Measurements from ENCODE around the gene POLL. TPM values are rescaled to one million over a fixed set of nuclear protein-coding genes. Genes with fewer than 3 reads are reported as not detected.

The POLL gene
- total RNA-seq, 1 experiment from 2014 or later = 40.7 TPM

DNA sequence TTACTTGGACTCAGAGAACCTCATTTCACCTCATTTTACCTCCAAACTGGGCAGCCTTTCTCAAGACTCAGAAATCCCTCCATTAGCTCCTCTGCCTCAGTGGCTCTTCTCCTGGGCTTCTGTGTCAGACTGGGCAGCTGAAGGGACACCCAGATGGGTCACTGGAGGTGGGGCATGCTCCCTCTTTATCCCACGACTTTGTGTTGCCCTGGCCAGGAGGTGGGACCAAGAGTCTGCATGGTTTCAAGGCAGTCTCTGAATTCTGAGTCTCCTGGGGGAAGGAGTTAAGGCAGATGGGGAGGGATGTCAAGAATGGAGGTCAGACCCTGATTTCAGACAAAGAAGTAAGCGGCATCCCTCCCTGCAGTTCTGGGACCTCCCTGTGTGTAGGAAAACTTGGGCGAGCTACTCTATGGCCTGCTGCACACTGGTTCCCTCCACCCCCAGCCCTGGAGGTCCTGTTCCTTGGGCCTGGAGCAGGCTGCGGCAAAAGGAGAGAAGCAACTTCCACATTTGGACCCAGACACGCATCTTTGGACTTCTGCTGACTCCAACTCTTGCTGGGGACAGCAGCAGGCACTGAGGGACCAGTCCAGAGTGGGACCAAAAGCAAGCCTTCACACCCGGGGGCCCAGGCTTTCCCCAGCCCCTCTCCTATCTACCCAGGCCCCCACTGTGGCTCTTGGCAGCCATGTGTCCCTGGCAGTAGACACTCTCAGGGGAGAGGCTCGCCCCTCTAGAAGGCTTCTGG, 10.8 kb downstream of the POLL start:
- Mint-ChIP-seq H3K27me3 (ENCODE audit: insufficient read depth, unreplicated experiment) (no peaks in the 10 kb centered on the region), H3K4me3 (ENCODE audit: unreplicated experiment) (no peak overlapping the region), H3K27ac (ENCODE audit: low read depth, unreplicated experiment) (no peak overlapping the region), H3K36me3 (ENCODE audit: insufficient read depth, unreplicated experiment) (peaks cover 35% of the 10 kb centered on the region), H3K9me3 (ENCODE audit: unreplicated experiment) (no peaks in the 10 kb centered on the region), H3K4me1 (ENCODE audit: insufficient read depth, unreplicated experiment) (no peaks in the 10 kb centered on the region)
- intact Hi-C loops (cut with micrococcal nuclease) = no loop called here
- CTCF ChIA-PET = interaction anchor here (0.6 to 1.1 kb wide), 3 partner anchors 25 to 129 kb away, joined by 3 read pairs; no protein-coding TSS in a partner anchor
- DNase-seq (ENCODE audit: unreplicated experiment) = no peak
- no TSS peak for BruUV-seq (replicated peaks)
- TF ChIP-seq, protein P1, sequence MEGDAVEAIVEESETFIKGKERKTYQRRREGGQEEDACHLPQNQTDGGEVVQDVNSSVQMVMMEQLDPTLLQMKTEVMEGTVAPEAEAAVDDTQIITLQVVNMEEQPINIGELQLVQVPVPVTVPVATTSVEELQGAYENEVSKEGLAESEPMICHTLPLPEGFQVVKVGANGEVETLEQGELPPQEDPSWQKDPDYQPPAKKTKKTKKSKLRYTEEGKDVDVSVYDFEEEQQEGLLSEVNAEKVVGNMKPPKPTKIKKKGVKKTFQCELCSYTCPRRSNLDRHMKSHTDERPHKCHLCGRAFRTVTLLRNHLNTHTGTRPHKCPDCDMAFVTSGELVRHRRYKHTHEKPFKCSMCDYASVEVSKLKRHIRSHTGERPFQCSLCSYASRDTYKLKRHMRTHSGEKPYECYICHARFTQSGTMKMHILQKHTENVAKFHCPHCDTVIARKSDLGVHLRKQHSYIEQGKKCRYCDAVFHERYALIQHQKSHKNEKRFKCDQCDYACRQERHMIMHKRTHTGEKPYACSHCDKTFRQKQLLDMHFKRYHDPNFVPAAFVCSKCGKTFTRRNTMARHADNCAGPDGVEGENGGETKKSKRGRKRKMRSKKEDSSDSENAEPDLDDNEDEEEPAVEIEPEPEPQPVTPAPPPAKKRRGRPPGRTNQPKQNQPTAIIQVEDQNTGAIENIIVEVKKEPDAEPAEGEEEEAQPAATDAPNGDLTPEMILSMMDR (IDR thresholded peaks at IDR 0.05; ENCODE audit: unreplicated experiment) = no peak
- POLR2A ChIA-PET = interaction anchor here (0.7 to 1.2 kb wide), 4 partner anchors 8 to 127 kb away, joined by 3 to 5 read pairs (median 3); partner anchors contain the start of genes DPCD and POLL

DNA sequence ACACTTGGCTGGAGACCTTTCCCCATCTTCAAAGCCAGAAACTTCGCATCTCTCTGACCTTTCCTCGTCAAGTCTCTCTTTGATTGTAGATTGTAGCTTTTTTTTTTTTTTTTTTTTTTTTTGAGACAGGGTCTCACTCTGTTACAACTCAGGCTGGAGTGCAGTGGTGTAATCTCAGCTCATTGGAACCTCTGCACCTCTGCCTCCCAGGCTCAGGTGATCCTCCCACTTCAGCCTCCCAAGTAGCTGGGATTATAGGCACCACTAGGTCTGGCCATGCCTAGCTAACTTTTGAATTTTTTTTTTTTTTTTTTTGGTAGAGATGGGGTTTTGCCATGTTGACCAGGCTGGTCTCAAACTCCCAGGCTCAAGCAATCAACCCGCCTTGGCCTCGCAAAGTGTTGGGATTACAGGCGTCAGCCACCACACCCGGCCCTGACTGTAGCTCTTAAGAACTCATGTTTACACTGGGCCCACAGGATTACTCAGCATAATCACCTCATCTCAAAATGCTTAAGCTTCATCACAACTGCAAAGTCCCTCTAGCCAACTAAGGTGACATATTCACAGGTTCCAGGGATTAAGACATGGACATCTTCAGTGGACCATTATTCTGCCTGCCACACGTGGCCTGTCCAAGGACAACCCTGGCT, 11.7 kb downstream of the POLL start:
- POLR2A ChIA-PET = interaction anchor here (1.2 to 2.1 kb wide), 2 partner anchors 9 to 12 kb away, joined by 3 to 13 read pairs; partner anchors contain the start of genes DPCD and POLL
- TF ChIP-seq, protein P1 (IDR thresholded peaks at IDR 0.05; ENCODE audit: unreplicated experiment) = no peak
- Mint-ChIP-seq H3K4me3 (ENCODE audit: unreplicated experiment) (no peak overlapping the region), H3K9me3 (ENCODE audit: unreplicated experiment) (no peaks in the 10 kb centered on the region), H3K27ac (ENCODE audit: low read depth, unreplicated experiment) (no peak overlapping the region), H3K36me3 (ENCODE audit: insufficient read depth, unreplicated experiment) (peaks cover 30% of the 10 kb centered on the region), H3K4me1 (ENCODE audit: insufficient read depth, unreplicated experiment) (no peaks in the 10 kb centered on the region), H3K27me3 (ENCODE audit: insufficient read depth, unreplicated experiment) (no peaks in the 10 kb centered on the region)
- BruUV-seq (replicated peaks) = no TSS peak
- CTCF ChIA-PET = interaction anchor here (0.5 to 1.9 kb wide), 4 partner anchors 26 to 851 kb away, joined by 3 to 9 read pairs (median 3); no protein-coding TSS in a partner anchor
- DNase-seq (ENCODE audit: unreplicated experiment) = no peak
- intact Hi-C loops (cut with micrococcal nuclease) = no loop called here

DNA sequence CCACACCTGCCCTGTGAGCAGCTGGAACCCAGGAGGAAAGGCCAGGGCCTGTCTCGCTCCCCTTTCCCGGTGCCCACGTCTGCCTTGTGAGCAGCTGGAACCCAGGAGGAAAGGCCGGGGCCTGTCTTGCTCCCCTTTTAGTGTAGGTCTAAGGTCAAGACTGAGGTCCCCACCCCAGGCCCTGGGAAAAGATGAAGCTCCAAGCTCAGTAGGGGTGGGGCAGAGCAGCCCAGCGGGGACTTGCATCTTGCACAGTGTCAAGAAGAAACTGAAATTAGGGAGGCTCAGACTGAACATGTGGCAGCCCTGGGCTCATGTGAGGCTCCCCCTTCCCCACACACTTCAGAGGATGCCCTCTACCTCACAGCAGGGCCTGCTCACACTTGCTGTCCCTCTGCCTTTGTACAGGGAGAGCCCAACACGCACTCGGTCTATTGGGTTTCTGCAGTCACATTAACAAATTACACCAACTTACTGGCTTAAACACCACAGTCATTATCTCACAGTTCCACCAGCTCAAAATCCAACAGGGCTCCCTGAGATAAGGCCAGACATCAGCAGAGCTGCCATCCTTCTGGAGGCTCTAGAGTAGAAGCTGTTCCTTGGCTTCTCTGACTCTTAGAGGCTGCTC, 12.4 kb downstream of the POLL start:
- intact Hi-C loops (cut with micrococcal nuclease) = no loop called here
- POLR2A ChIA-PET = interaction anchor here (2.1 kb wide), 1 partner anchor 13 kb away, joined by 13 read pairs; the partner anchor contains the start of genes DPCD and POLL
- CTCF ChIA-PET = interaction anchor here (0.6 to 1.9 kb wide), 2 partner anchors 107 to 362 kb away, joined by 3 to 9 read pairs; no protein-coding TSS in a partner anchor
- H3K27me3 Mint-ChIP-seq (ENCODE audit: insufficient read depth, unreplicated experiment) = no peaks in the 10 kb centered on the region
- H3K4me1 Mint-ChIP-seq (ENCODE audit: insufficient read depth, unreplicated experiment) = peaks cover 4% of the 10 kb centered on the region
- H3K4me3 Mint-ChIP-seq (ENCODE audit: unreplicated experiment) = no peak overlapping the region
- no peak for DNase-seq (ENCODE audit: unreplicated experiment)
- no peaks in the 10 kb centered on the region for H3K9me3 Mint-ChIP-seq (ENCODE audit: unreplicated experiment)
- H3K36me3 Mint-ChIP-seq (ENCODE audit: insufficient read depth, unreplicated experiment) = peaks cover 24% of the 10 kb centered on the region
- TF ChIP-seq, protein P1 (IDR thresholded peaks at IDR 0.05; ENCODE audit: unreplicated experiment) = no peak
- no peak overlapping the region for H3K27ac Mint-ChIP-seq (ENCODE audit: low read depth, unreplicated experiment)
- BruUV-seq (replicated peaks) = no TSS peak

DNA sequence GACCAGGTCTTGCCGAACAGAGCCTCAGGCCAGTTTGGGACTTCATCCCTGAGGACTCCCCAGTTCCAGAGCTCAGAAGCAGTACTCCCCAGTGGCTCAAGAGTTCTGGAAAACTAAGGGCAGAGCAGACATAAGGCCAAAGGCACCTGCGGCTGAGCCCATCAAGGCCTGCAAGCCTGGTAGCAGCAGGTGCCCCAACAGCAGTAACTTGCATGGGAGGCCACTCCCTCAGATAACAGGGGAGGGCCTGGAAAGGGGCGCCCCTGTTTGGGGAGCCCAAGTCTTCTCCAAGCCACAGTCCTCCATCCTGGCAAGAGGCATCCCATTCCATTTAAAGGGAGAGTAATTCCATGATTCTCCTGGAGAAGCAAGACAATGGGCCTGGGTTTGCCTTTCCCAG, 13.0 kb downstream of the POLL start:
- H3K4me3 Mint-ChIP-seq (ENCODE audit: unreplicated experiment) = no peak overlapping the region
- POLR2A ChIA-PET = interaction anchor here (2.1 kb wide), 1 partner anchor 13 kb away, joined by 13 read pairs; the partner anchor contains the start of genes DPCD and POLL
- no peaks in the 10 kb centered on the region for H3K9me3 Mint-ChIP-seq (ENCODE audit: unreplicated experiment)
- DNase-seq (ENCODE audit: unreplicated experiment) = no peak
- intact Hi-C loops (cut with micrococcal nuclease) = no loop called here
- no peak overlapping the region for H3K27ac Mint-ChIP-seq (ENCODE audit: low read depth, unreplicated experiment)
- peaks cover 23% of the 10 kb centered on the region for H3K36me3 Mint-ChIP-seq (ENCODE audit: insufficient read depth, unreplicated experiment)
- no peaks in the 10 kb centered on the region for H3K27me3 Mint-ChIP-seq (ENCODE audit: insufficient read depth, unreplicated experiment)
- CTCF ChIA-PET = interaction anchor here (0.6 to 1.9 kb wide), 4 partner anchors 14 to 361 kb away, joined by 3 to 9 read pairs (median 3); no protein-coding TSS in a partner anchor
- TF ChIP-seq, protein P1 (IDR thresholded peaks at IDR 0.05; ENCODE audit: unreplicated experiment) = no peak
- no TSS peak for BruUV-seq (replicated peaks)
- H3K4me1 Mint-ChIP-seq (ENCODE audit: insufficient read depth, unreplicated experiment) = peaks cover 5% of the 10 kb centered on the region
